Endodermal cell (in vitro differentiated cells): ENCODE measurements around the gene SEMA5B. TPM values are rescaled to one million over a fixed set of nuclear protein-coding genes. Genes with fewer than 3 reads are reported as not detected.
A peak's percentile ranks its signal among the peaks of the same experiment; 100 is the strongest.

Experiments used
- DNase-seq: peaks from one replicate; pipeline ENCODE4 v3.0.0-alpha.2; 2017
- H3K27ac ChIP-seq: 2 replicates; pipeline ENCODE4 v1.5.1; 2013; ENCODE audit warnings: mild to moderate bottlenecking, low read depth, low read length, moderate library complexity
- H3K27me3 ChIP-seq: 2 replicates; pipeline ENCODE4 v1.6.1; 2013; ENCODE audit warnings: mild to moderate bottlenecking, low read length, moderate library complexity; ENCODE audit not compliant: insufficient read depth, control insufficient read depth, poor library complexity, severe bottlenecking
- H3K36me3 ChIP-seq: 2 replicates; pipeline ENCODE4 v1.7.0; 2013; ENCODE audit warnings: mild to moderate bottlenecking, low read length, moderate library complexity; ENCODE audit not compliant: control insufficient read depth, insufficient read depth
- H3K4me1 ChIP-seq: one replicate; pipeline ENCODE4 v1.7.0; 2013; ENCODE audit warnings: low read length; ENCODE audit not compliant: control insufficient read depth, insufficient read depth
- H3K4me3 ChIP-seq: 2 replicates; pipeline ENCODE4 v1.5.1; 2013; ENCODE audit warnings: mild to moderate bottlenecking, low read length, moderate library complexity
- H3K9ac ChIP-seq: 2 replicates; pipeline ENCODE4 v1.6.1; 2013; ENCODE audit warnings: mild to moderate bottlenecking, low read length, moderate library complexity; ENCODE audit not compliant: poor library complexity, severe bottlenecking; ENCODE audit errors: extremely low read depth
- H3K9me3 ChIP-seq: 2 replicates; pipeline ENCODE4 v1.6.1; 2013; ENCODE audit warnings: mild to moderate bottlenecking, low read length, moderate library complexity; ENCODE audit not compliant: control insufficient read depth
- H3K27ac Mint-ChIP-seq: 2 replicates; pipeline ENCODE4 v1.8.0; 2020; ENCODE audit warnings: mixed read lengths
- H3K27me3 Mint-ChIP-seq: 2 replicates; pipeline ENCODE4 v1.8.0; 2021; ENCODE audit warnings: mild to moderate bottlenecking, mixed read lengths; ENCODE audit not compliant: insufficient read depth
- H3K36me3 Mint-ChIP-seq: 2 replicates; pipeline ENCODE4 v1.8.0; 2020; ENCODE audit warnings: low read depth, mixed read lengths
- H3K4me1 Mint-ChIP-seq: 2 replicates; pipeline ENCODE4 v1.8.0; 2020; ENCODE audit warnings: mixed read lengths
- H3K4me3 Mint-ChIP-seq: 2 replicates; pipeline ENCODE4 v1.8.0; 2020; ENCODE audit warnings: mild to moderate bottlenecking, moderate library complexity, mixed read lengths
- H3K9me3 Mint-ChIP-seq: 2 replicates; pipeline ENCODE4 v1.8.0; 2020; ENCODE audit warnings: mild to moderate bottlenecking, mixed read lengths
- WGBS, 2 experiments: methylation state at CpG; one replicate each; pipeline versions ENCODE4 v1.1.5 to v1.1.7; 2013; ENCODE audit warnings: missing lambda C conversion rate in 2 of 2, mixed read lengths in 1 of 2; ENCODE audit not compliant: insufficient coverage in 1 of 2, insufficient read length in 1 of 2; 5-methylcytosine and 5-hydroxymethylcytosine counted together
- total RNA-seq, 2 donors: library from RNA; stranded (reverse); fragmentation: NEBNext Ultra II Directional in 1 of 2; extraction: Animal tissue kit (Norgen Biotek cat#: 25700) in 1 of 2; gene quantifications; 2 replicates in 1 of 2; 3 replicates in 1 of 2; pipeline ENCODE4 v1.2.1, GENCODE V29; 2021
- TF ChIP-seq, protein P1 (sequence below): fragments of 200-600 bp; sonication (generic); conservative IDR thresholded peaks from 2 replicates; pipeline ENCODE4 v1.5.0; 2021; ENCODE audit warnings: antibody characterized with exemption, mild to moderate bottlenecking

Gene SEMA5B
- total RNA-seq, 2 donors from 2014 or later, result 37.3 to 45.8 TPM

DNA sequence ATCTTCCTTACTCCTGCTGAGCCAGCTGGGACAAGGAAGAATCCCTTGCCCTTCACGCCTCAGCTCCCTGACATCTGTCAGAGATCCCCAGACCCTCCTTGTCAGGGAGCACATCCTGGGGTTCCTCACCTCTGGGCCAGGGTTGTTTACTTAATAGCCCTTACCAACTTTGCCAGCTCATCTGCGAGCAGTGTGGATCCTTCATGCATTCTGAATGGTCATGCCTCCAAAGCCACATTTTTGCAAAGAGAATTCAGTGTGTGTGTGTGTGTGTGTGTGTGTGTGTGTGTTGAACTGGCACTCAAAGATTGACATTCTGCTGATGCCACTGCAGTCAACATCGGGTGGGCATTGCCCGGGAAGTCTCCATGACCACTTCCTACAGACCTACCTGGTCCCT, 120.1 kb downstream of the SEMA5B start:
- no peaks in the 10 kb centered on the region for H3K9me3 Mint-ChIP-seq
- 94 to 95% methylated on average over 4 of the region's 4 CpGs for WGBS, 2 experiments

DNA sequence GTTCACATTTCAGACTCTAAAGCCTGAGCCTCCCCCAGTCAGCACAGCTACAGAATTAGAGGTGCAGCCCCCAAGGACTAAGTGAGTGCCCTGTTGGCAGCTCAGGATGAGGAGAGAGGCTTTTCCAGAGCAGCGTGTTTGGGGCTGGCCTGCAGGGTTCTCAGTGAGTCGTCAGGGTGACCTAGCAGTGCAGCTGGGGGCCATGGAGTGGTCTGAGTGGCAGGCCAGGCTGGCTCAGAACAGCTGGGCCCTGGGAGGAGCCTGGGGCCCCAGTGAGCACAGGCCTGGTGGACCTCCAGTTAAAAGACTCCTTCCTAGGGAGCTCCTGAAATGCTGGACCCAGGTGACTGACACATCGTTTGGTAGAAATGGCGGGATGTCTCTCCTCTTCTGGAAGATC, 124.4 kb downstream of the SEMA5B start:
- Mint-ChIP-seq H3K36me3 (peaks cover under 1% of the 10 kb centered on the region), H3K27ac (no peak overlapping the region), H3K9me3 (no peaks in the 10 kb centered on the region), H3K4me1 (peaks cover 1% of the 10 kb centered on the region), H3K4me3 (no peak overlapping the region), H3K27me3 (no peaks in the 10 kb centered on the region)
- no peak overlapping the region for H3K27ac ChIP-seq
- H3K9ac ChIP-seq, result no peak overlapping the region
- H3K36me3 ChIP-seq, result no peaks in the 10 kb centered on the region
- 78 to 82% methylated on average over 4 of the region's 4 CpGs for WGBS, 2 experiments
- H3K4me1 ChIP-seq, result no peaks in the 10 kb centered on the region
- no peaks in the 10 kb centered on the region for H3K27me3 ChIP-seq
- TF ChIP-seq, protein P1, sequence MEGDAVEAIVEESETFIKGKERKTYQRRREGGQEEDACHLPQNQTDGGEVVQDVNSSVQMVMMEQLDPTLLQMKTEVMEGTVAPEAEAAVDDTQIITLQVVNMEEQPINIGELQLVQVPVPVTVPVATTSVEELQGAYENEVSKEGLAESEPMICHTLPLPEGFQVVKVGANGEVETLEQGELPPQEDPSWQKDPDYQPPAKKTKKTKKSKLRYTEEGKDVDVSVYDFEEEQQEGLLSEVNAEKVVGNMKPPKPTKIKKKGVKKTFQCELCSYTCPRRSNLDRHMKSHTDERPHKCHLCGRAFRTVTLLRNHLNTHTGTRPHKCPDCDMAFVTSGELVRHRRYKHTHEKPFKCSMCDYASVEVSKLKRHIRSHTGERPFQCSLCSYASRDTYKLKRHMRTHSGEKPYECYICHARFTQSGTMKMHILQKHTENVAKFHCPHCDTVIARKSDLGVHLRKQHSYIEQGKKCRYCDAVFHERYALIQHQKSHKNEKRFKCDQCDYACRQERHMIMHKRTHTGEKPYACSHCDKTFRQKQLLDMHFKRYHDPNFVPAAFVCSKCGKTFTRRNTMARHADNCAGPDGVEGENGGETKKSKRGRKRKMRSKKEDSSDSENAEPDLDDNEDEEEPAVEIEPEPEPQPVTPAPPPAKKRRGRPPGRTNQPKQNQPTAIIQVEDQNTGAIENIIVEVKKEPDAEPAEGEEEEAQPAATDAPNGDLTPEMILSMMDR, result peak; percentile 26
- no peaks in the 10 kb centered on the region for H3K9me3 ChIP-seq
- peak; percentile 71 for DNase-seq
- no peak overlapping the region for H3K4me3 ChIP-seq

More for the DNA sequence above, 120.1 kb downstream of the SEMA5B start:
- Histone ChIP-seq H3K4me1 (no peaks in the 10 kb centered on the region), H3K36me3 (peaks cover 21% of the 10 kb centered on the region), H3K9ac (no peak overlapping the region), H3K27ac (no peak overlapping the region), H3K4me3 (no peak overlapping the region), H3K27me3 (no peaks in the 10 kb centered on the region), H3K9me3 (no peaks in the 10 kb centered on the region)
- Mint-ChIP-seq H3K36me3 (peaks cover 34% of the 10 kb centered on the region), H3K27me3 (peaks cover 9% of the 10 kb centered on the region), H3K27ac (no peak overlapping the region), H3K4me3 (no peak overlapping the region), H3K4me1 (peaks cover 1% of the 10 kb centered on the region)
- DNase-seq, result peak; percentile 24
- TF ChIP-seq, protein P1, result no peak

DNA sequence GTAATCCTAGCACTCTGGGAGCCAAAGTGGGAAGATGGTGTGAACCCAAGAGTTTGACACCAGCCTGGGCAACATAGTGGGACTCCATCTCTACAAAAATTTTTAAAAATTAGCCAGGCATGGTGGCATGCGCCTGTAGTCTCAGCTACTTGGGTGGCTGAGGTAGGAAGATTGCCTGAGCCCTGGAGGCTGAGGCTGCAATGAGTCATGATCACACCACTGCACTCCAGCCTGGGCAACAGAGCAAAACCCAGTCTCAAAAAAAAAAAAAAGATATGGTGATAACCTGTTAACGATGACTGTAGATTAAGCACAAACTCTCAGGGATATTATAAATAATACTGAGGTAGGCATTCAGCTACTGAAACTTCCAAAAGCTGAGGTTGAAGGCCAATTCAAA, 125.2 kb downstream of the SEMA5B start:
- Mint-ChIP-seq H3K36me3 (no peaks in the 10 kb centered on the region), H3K9me3 (no peaks in the 10 kb centered on the region), H3K27ac (no peak overlapping the region)

More for the DNA sequence above, 125.2 kb downstream of the SEMA5B start:
- 85 to 92% methylated on average over 2 of the region's 2 CpGs for WGBS, 2 experiments
- Mint-ChIP-seq H3K27me3 (no peaks in the 10 kb centered on the region), H3K4me3 (no peak overlapping the region), H3K4me1 (peaks cover 1% of the 10 kb centered on the region)
- TF ChIP-seq, protein P1, result no peak
- Histone ChIP-seq H3K27me3 (no peaks in the 10 kb centered on the region), H3K4me1 (no peaks in the 10 kb centered on the region), H3K9me3 (no peaks in the 10 kb centered on the region), H3K4me3 (no peak overlapping the region), H3K9ac (no peak overlapping the region), H3K36me3 (no peaks in the 10 kb centered on the region), H3K27ac (no peak overlapping the region)
- no peak for DNase-seq
